ENCODE results near the gene CCR5. TPM values are rescaled to one million over a fixed set of nuclear protein-coding genes. Genes with fewer than 3 reads are reported as not detected.

The CCR5 gene
- total and polyA plus RNA-seq, 2 of the 8 experiments (the other 6 are each of a cell fraction or from before 2014, with no cell fraction given): not detected

GRCh38 chr3:46399557-46399956, 28.8 kb downstream of the CCR5 start:
- Histone ChIP-seq H3K4me2 (ENCODE audit: insufficient read depth in 1 of 2, low read depth in 2 of 2, low read length in 2 of 2) (no peak overlapping the region), H4K5ac (ENCODE audit: insufficient read length, low read depth, low read length) (no peak overlapping the region), H2BK120ac (replicated peaks; ENCODE audit: low read depth, low read length) (no peak overlapping the region), H3K23ac (ENCODE audit: insufficient read length) (no peak overlapping the region), H2AFZ (ENCODE audit: low read length) (no peak overlapping the region), H3K23me2 (ENCODE audit: low read depth, low read length) (no peaks in the 10 kb centered on the region), H3K14ac (ENCODE audit: insufficient read length) (no peak overlapping the region), H3K36me3 (ENCODE audit: control insufficient read depth in 2 of 4, insufficient read depth in 4 of 4, low read length in 3 of 4) (no peaks in the 10 kb centered on the region), H2BK5ac (ENCODE audit: low read depth, low read length) (no peak overlapping the region), H3K27ac (ENCODE audit: low read depth, low read length) (no peak overlapping the region), H2BK20ac (ENCODE audit: low read length) (no peak overlapping the region), H2AK5ac (ENCODE audit: low read depth, low read length) (no peak overlapping the region), H2BK15ac (ENCODE audit: low read length) (no peak overlapping the region), H3K79me2 (ENCODE audit: control insufficient read depth in 1 of 2, insufficient read depth in 2 of 2, low read length in 2 of 2) (no peaks in the 10 kb centered on the region), H3K18ac (ENCODE audit: extremely low read depth, low read length) (no peak overlapping the region), H3K79me1 (ENCODE audit: low read depth, low read length) (no peaks in the 10 kb centered on the region), H4K20me1 (replicated peaks in 1 of 2; ENCODE audit: control insufficient read depth in 1 of 2, insufficient read depth in 2 of 2, low read length in 2 of 2) (no peaks in the 10 kb centered on the region), H3K9ac (replicated peaks in 1 of 4; ENCODE audit: extremely low read depth in 1 of 4, low read depth in 3 of 4, low read length in 3 of 4) (no peak overlapping the region), H3K4me3 (ENCODE audit: extremely low read depth in 1 of 4, insufficient read depth in 2 of 4, low read depth in 3 of 4, low read length in 4 of 4) (no peak overlapping the region), H4K91ac (replicated peaks; ENCODE audit: insufficient read length, low read length) (no peak overlapping the region), H3K9me3 (ENCODE audit: insufficient read depth in 2 of 2, low read depth in 1 of 2, low read length in 1 of 2) (no peaks in the 10 kb centered on the region), H3K27me3 (replicated peaks in 1 of 4; ENCODE audit: control insufficient read depth in 3 of 4, extremely low read depth in 1 of 4, insufficient read depth in 3 of 4, low read length in 3 of 4) (no peaks in the 10 kb centered on the region), H3K4me1 (replicated peaks in 1 of 4; ENCODE audit: control insufficient read depth in 3 of 4, insufficient read depth in 4 of 4, low read length in 3 of 4) (0 out of 7 replicates have a peak, but pooled peaks cover 0 to 2% (median 0%) of the 10 kb centered on the region in 4 experiments), H2BK12ac (ENCODE audit: low read depth, low read length) (no peak overlapping the region), H3K4ac (replicated peaks; ENCODE audit: insufficient read length, low read depth, low read length) (no peak overlapping the region), H3K56ac (replicated peaks; ENCODE audit: insufficient read length, low read depth, low read length) (no peak overlapping the region), H4K8ac (ENCODE audit: extremely low read depth, insufficient read depth, low read length) (no peak overlapping the region)
- FAIRE-seq (no peak), DNase-seq (ENCODE audit: low read depth in 1 of 2, low spot score in 2 of 2) (no peak)
- CTCF ChIA-PET (ENCODE audit: partially characterized antibody): interaction anchor here (0.9 to 3.8 kb wide), 7 partner anchors 11 to 184 kb away, joined by 3 to 16 read pairs (median 3); no protein-coding TSS in a partner anchor
- POLR2A ChIA-PET (ENCODE audit: partially characterized antibody): no interaction called here
- TF ChIP-seq CTBP2 (IDR thresholded peaks at IDR 0.05; ENCODE audit: borderline replicate concordance, insufficient read depth, insufficient read length, low read length): no peak
- no peak for TF ChIP-seq POU5F1 (IDR thresholded peaks at IDR 0.05; ENCODE audit: low read depth, low read length)
- TF ChIP-seq KDM1A (IDR thresholded peaks at IDR 0.05; ENCODE audit: borderline replicate concordance, low read length): no peak
- no peak for TF ChIP-seq PHF8 (conservative IDR thresholded peaks at IDR 0.05; ENCODE audit: low read depth, low read length)
- no peak for TF ChIP-seq JUN (IDR thresholded peaks at IDR 0.05; ENCODE audit: low read depth, low read length)
- no peak for TF ChIP-seq USF2 (IDR thresholded peaks at IDR 0.05; ENCODE audit: low read length)
- TF ChIP-seq E2F6 (IDR thresholded peaks at IDR 0.05): no peak
- TF ChIP-seq EZH2 (IDR thresholded peaks at IDR 0.05; ENCODE audit: low read depth, low read length, severe bottlenecking): no peak
- no peak for TF ChIP-seq FOSL1 (IDR thresholded peaks at IDR 0.05; ENCODE audit: insufficient read depth, low read depth, low read length)
- 83% methylated on average over 2 of the region's 2 CpGs; no CpG with 5 or more reads in 1 of the 2 experiments for WGBS, 2 experiments (ENCODE audit: extremely low coverage in 1 of 2, insufficient coverage in 1 of 2, insufficient read length in 1 of 2, insufficient replicate concordance in 2 of 2, low coverage in 1 of 2, low lambda C conversion rate in 2 of 2, missing lambda C conversion rate in 1 of 2)
